Astrocyte of the hippocampus (primary cell): ENCODE data around the gene MRPL11.

Experiments
- DNase-seq: peaks from one replicate; pipeline ENCODE4 v3.0.0; 2011; ENCODE audit warnings: low read depth, low spot score

MRPL11 gene

GRCh38 chr11:66391322-66391721, 47.3 kb downstream of the MRPL11 start:
- DNase-seq = no peak

- peak; percentile 69 for DNase-seq
These were observed 49.8 kb downstream of the MRPL11 start for GRCh38 chr11:66388780-66389386.

- peak; percentile 88 for DNase-seq
These were observed 52.2 kb downstream of the MRPL11 start for GRCh38 chr11:66386171-66387069.
